SK-N-SH treated with all-trans-retinoic acid at 6 μM for 48 hours (cell line): ENCODE data around the gene NOL9.

Experiments used
- ATAC-seq: fragments of 200-7000 bp; cut with Tn5 transposase; 3 replicates; pipeline ENCODE4 v1.9.1; 2020; ENCODE audit warnings: mild to moderate bottlenecking, moderate library complexity
- ARNTL ChIP-seq: fragments of 450-650 bp; formaldehyde crosslinking; IDR thresholded peaks from 2 replicates; pipeline ENCODE4 v1.5.0; 2020; ENCODE audit warnings: low read depth, mild to moderate bottlenecking, moderate library complexity, borderline replicate concordance
- BACH2 ChIP-seq: fragments of 250-450 bp; sonication (Bioruptor Pico); IDR thresholded peaks from 2 replicates; pipeline ENCODE4 v1.9.0; 2021; ENCODE audit warnings: mild to moderate bottlenecking, borderline replicate concordance
- CSDC2 ChIP-seq: fragments of 250-450 bp; sonication (Bioruptor Pico); IDR thresholded peaks from 2 replicates; pipeline ENCODE4 v1.5.0; 2020; ENCODE audit warnings: mild to moderate bottlenecking, moderate library complexity
- CSRNP3 ChIP-seq: fragments of 250-450 bp; sonication (Bioruptor Pico); IDR thresholded peaks from 2 replicates; pipeline ENCODE4 v1.5.1; 2021; ENCODE audit warnings: mild to moderate bottlenecking, moderate library complexity
- GLIS3 ChIP-seq: fragments of 250-450 bp; sonication (Bioruptor Pico); IDR thresholded peaks from 2 replicates; pipeline ENCODE4 v1.5.0; 2020; ENCODE audit warnings: mild to moderate bottlenecking, moderate library complexity
- ISL1 ChIP-seq: fragments of 250-450 bp; sonication (Bioruptor Pico); IDR thresholded peaks from 2 replicates; pipeline ENCODE4 v2.1.2; 2022; ENCODE audit warnings: mild to moderate bottlenecking, moderate library complexity
- OSR1 ChIP-seq: fragments of 250-450 bp; sonication (Bioruptor Pico); IDR thresholded peaks from 2 replicates; pipeline ENCODE4 v1.8.0; 2022; ENCODE audit warnings: moderate library complexity, mild to moderate bottlenecking, inconsistent platforms
- POU6F1 ChIP-seq: fragments of 250-450 bp; sonication (Bioruptor Pico); IDR thresholded peaks from 2 replicates; pipeline ENCODE4 v1.8.0; 2021; ENCODE audit warnings: low read depth, mild to moderate bottlenecking, moderate library complexity, borderline replicate concordance
- PPARA ChIP-seq: fragments of 250-450 bp; sonication (Bioruptor Pico); IDR thresholded peaks from 2 replicates; pipeline ENCODE4 v1.5.0; 2020; ENCODE audit warnings: mild to moderate bottlenecking, borderline replicate concordance
- RARB ChIP-seq: fragments of 250-450 bp; sonication (Bioruptor Pico); IDR thresholded peaks from 2 replicates; pipeline ENCODE4 v1.8.0; 2021; ENCODE audit warnings: mild to moderate bottlenecking, moderate library complexity
- TCF4 ChIP-seq: fragments of 250-450 bp; sonication (Bioruptor Pico); IDR thresholded peaks from 2 replicates; pipeline ENCODE4 v1.8.0; 2021; ENCODE audit warnings: mild to moderate bottlenecking, moderate library complexity, borderline replicate concordance
- TOX ChIP-seq: fragments of 250-450 bp; sonication (Bioruptor Pico); IDR thresholded peaks from 2 replicates; pipeline ENCODE4 v1.8.0; 2021; ENCODE audit warnings: mild to moderate bottlenecking, moderate library complexity, borderline replicate concordance
- TSHZ2 ChIP-seq: fragments of 250-450 bp; sonication (Bioruptor Pico); IDR thresholded peaks from 2 replicates; pipeline ENCODE4 v1.5.0; 2020; ENCODE audit warnings: mild to moderate bottlenecking, moderate library complexity
- ZC3H10 ChIP-seq: fragments of 250-450 bp; sonication (Bioruptor Pico); IDR thresholded peaks from 2 replicates; pipeline ENCODE4 v1.5.1; 2021; ENCODE audit warnings: mild to moderate bottlenecking, moderate library complexity
- ZFP3 ChIP-seq: fragments of 250-450 bp; sonication (Bioruptor Pico); IDR thresholded peaks from 2 replicates; pipeline ENCODE4 v1.5.0; 2020; ENCODE audit warnings: mild to moderate bottlenecking, moderate library complexity
- ZFP30 ChIP-seq: fragments of 450-650 bp; formaldehyde crosslinking; IDR thresholded peaks from 2 replicates; pipeline ENCODE4 v1.5.0; 2022; ENCODE audit warnings: mild to moderate bottlenecking, moderate library complexity
- ZNF565 ChIP-seq: fragments of 450-650 bp; formaldehyde crosslinking; conservative IDR thresholded peaks from 2 replicates; pipeline ENCODE4 v1.5.0; 2020; ENCODE audit warnings: low read depth, mild to moderate bottlenecking, moderate library complexity
- ZNF70 ChIP-seq: fragments of 450-650 bp; formaldehyde crosslinking; IDR thresholded peaks from 2 replicates; pipeline ENCODE4 v1.5.0; 2020; ENCODE audit warnings: mild to moderate bottlenecking, moderate library complexity
- ZNF8 ChIP-seq: fragments of 450-650 bp; formaldehyde crosslinking; IDR thresholded peaks from 2 replicates; pipeline ENCODE4 v1.5.0; 2020; ENCODE audit warnings: mild to moderate bottlenecking, moderate library complexity
- TF ChIP-seq, protein P1 (sequence below): fragments of 250-450 bp; sonication (Bioruptor Pico); IDR thresholded peaks from 2 replicates; pipeline ENCODE4 v1.5.1; 2020; ENCODE audit warnings: low read depth, mild to moderate bottlenecking, moderate library complexity
- TF ChIP-seq, protein P2 (sequence below): fragments of 250-450 bp; sonication (Bioruptor Pico); IDR thresholded peaks from 2 replicates; pipeline ENCODE4 v1.8.0; 2020; ENCODE audit warnings: mild to moderate bottlenecking, moderate library complexity, borderline replicate concordance

Gene NOL9

DNA sequence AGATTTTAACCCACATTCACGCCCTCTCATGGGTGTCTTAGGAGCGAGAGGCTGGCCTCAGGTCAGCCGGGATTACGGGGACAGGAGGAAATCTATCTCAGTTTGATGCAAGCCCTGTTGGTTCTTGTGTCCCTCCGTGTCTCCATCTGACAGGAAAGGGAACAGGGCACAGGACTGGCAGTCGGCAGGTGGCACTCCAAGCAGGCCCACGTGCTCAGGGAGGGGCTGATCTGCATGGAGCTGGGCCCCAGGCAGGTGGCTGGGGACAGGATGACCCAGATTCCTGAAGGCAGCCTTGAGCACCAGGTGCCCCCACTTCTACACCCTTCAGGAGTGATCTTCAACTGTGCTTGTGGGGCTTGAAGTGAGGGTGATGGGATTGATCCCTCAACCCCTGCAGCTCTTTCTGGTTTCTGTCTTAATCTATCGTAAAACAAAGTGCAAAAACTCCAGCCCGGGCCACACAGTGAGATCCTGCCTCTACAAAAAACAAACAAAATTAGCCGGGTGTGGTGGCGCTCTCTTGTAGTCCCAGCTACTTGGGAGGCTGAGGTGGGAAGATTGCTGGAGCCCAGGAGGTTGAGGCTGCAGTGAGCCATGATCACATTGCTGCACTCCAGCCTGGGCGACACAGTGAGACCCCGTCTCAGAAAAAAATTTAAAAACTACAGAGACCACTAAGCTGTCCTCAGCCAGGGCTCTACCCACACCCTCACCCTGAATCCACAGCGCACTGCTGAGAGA lies 71.1 kb downstream of the NOL9 start:
- ATAC-seq, result no peak
- TF ChIP-seq GLIS3 (CRISPR knock-in tag) (no peak), ZFP30 (CRISPR knock-in tag) (no peak), RARB (CRISPR knock-in tag) (no peak), TOX (CRISPR knock-in tag) (no peak), ARNTL (CRISPR knock-in tag) (no peak), OSR1 (no peak), ZNF8 (CRISPR knock-in tag) (no peak), TSHZ2 (no peak), BACH2 (CRISPR knock-in tag) (no peak), ZNF565 (CRISPR knock-in tag) (no peak)

DNA sequence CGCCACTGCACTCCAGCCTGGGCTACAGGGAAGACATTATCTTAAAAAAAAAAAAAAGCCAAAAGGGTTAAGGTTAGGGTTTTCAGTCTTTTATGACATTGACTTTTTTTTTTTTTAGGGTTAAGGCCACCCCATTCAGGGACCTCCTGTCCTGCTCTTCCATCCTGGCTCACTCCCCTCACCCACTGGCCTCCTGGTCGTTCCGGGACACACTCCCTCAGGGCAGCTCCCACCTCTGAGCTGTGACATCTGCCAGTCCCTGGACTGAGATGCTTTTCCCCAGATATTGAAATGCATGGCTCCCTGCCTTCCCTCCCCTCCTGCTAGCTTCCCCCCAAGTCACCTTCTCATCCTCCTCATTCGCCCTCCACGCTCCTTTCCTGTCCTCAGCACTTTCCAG lies 72.5 kb downstream of the NOL9 start:
- TF ChIP-seq, protein P1, sequence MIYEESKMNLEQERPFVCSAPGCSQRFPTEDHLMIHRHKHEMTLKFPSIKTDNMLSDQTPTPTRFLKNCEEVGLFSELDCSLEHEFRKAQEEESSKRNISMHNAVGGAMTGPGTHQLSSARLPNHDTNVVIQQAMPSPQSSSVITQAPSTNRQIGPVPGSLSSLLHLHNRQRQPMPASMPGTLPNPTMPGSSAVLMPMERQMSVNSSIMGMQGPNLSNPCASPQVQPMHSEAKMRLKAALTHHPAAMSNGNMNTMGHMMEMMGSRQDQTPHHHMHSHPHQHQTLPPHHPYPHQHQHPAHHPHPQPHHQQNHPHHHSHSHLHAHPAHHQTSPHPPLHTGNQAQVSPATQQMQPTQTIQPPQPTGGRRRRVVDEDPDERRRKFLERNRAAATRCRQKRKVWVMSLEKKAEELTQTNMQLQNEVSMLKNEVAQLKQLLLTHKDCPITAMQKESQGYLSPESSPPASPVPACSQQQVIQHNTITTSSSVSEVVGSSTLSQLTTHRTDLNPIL (CRISPR knock-in tag), result no peak
- TF ChIP-seq BACH2 (CRISPR knock-in tag) (no peak), ARNTL (CRISPR knock-in tag) (no peak), CSDC2 (CRISPR knock-in tag) (no peak), OSR1 (no peak), ZNF565 (CRISPR knock-in tag) (no peak), ISL1 (CRISPR knock-in tag) (no peak)
- ATAC-seq, result no peak

DNA sequence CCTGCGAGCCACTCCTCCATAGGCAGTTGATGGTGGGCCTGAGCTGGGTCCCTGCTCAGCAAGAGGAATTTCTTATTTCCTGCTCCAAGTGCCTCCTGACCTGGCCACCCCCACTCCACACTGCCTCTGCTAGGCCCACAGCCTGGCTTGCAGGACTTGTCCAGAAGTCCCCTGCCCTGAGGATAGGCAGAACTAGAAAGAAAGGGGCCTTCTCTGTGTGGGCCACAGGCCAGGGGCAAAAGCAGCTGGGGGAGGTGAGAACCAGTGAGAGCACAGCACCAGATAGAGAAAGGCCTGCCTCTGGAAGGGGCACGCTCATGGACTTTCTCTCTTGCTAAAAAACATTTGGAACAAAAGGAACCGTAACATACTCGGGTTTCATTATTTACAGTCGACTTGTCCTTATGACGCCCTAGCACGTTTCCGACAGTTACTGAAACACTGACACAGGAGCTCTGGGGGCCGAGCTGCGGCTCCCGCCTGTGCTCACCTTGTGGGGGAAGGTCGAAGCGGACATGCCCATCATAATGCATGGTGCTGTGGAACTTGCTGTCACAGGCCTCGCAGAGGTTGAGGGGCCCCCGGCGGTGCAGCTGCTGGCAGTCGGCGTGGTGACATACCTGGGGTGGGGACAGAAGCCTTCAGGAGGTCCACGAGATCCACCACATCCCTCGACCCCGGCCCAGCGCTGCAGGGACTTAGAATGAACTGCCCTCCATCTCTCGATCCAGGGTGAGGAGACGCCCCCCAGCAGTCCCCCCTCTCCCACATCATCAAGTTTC lies 77.1 kb downstream of the NOL9 start:
- no peak for ATAC-seq
- TF ChIP-seq, protein P2, sequence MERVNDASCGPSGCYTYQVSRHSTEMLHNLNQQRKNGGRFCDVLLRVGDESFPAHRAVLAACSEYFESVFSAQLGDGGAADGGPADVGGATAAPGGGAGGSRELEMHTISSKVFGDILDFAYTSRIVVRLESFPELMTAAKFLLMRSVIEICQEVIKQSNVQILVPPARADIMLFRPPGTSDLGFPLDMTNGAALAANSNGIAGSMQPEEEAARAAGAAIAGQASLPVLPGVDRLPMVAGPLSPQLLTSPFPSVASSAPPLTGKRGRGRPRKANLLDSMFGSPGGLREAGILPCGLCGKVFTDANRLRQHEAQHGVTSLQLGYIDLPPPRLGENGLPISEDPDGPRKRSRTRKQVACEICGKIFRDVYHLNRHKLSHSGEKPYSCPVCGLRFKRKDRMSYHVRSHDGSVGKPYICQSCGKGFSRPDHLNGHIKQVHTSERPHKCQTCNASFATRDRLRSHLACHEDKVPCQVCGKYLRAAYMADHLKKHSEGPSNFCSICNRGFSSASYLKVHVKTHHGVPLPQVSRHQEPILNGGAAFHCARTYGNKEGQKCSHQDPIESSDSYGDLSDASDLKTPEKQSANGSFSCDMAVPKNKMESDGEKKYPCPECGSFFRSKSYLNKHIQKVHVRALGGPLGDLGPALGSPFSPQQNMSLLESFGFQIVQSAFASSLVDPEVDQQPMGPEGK (CRISPR knock-in tag), result no peak
- TF ChIP-seq TOX (CRISPR knock-in tag), result no peak
- no peak for TF ChIP-seq ZFP3 (CRISPR knock-in tag)
- TF ChIP-seq BACH2 (CRISPR knock-in tag), result no peak
- TF ChIP-seq PPARA (CRISPR knock-in tag), result no peak
- no peak for TF ChIP-seq RARB (CRISPR knock-in tag)
- no peak for TF ChIP-seq GLIS3 (CRISPR knock-in tag)
- TF ChIP-seq OSR1, result no peak
- TF ChIP-seq ZNF70 (CRISPR knock-in tag), result no peak
- TF ChIP-seq TSHZ2, result no peak
- no peak for TF ChIP-seq POU6F1
- TF ChIP-seq TCF4 (CRISPR knock-in tag), result no peak
- TF ChIP-seq ZNF565 (CRISPR knock-in tag), result no peak
- no peak for TF ChIP-seq ZC3H10
- no peak for TF ChIP-seq CSRNP3 (CRISPR knock-in tag)
- TF ChIP-seq, protein P1 (CRISPR knock-in tag), result no peak
- TF ChIP-seq ZFP30 (CRISPR knock-in tag), result no peak
- TF ChIP-seq ARNTL (CRISPR knock-in tag), result no peak
- TF ChIP-seq ISL1 (CRISPR knock-in tag), result no peak
